SK-N-SH (cell line): Measurements from ENCODE around the gene SLC7A14. TPM values are rescaled to one million over a fixed set of nuclear protein-coding genes. Genes with fewer than 3 reads are reported as not detected.

Experiments used
- CTCF ChIA-PET: fragments of 300-600, 350-600 bp; formaldehyde crosslinking; extraction: SDS; loops from one replicate; lab custom pipeline; 2021; lab: Yijun Ruan, JAX
- POLR2A ChIA-PET: fragments of 350-600 bp; sonication (Branson Sonifier 250); formaldehyde crosslinking; extraction: SDS; loops from one replicate; lab custom pipeline; 2020; ENCODE audit warnings: antibody characterized with exemption, inconsistent platforms; lab: Yijun Ruan, JAX
- DNase-seq: peaks from one replicate; pipeline ENCODE4 v3.0.0; 2012
- H2AFZ ChIP-seq: fragments of 200-600 bp; sonication (generic); 2 replicates; pipeline ENCODE4 v1.8.1; 2016; ENCODE audit warnings: antibody characterized with exemption, mild to moderate bottlenecking, low read depth
- H3F3A ChIP-seq: fragments of 200-600 bp; sonication (generic); replicated peaks from 2 replicates; pipeline ENCODE3; 2016; ENCODE audit warnings: antibody characterized with exemption, mild to moderate bottlenecking; ENCODE audit not compliant: insufficient read depth
- H3K27ac ChIP-seq, 2 experiments: fragments of 200-500 bp in 1 of 2; fragments of 200-600 bp in 1 of 2; sonication (Bioruptor generic) in 1 of 2; sonication (generic), shearing (Covaris generic) in 1 of 2; 2 replicates each; pipeline versions ENCODE4 v1.5.1 to v1.6.1; 2014 to 2016; ENCODE audit warnings: low read depth in 2 of 2, inconsistent platforms in 1 of 2, low read length in 1 of 2, mild to moderate bottlenecking in 1 of 2, mixed read lengths in 1 of 2
- H3K27me3 ChIP-seq: fragments of 200-600 bp; sonication (generic), shearing (Covaris generic); 2 replicates; pipeline ENCODE4 v1.6.1; 2016; ENCODE audit warnings: mixed run types; ENCODE audit not compliant: insufficient read depth
- H3K36me3 ChIP-seq, 2 experiments: fragments of 200-500 bp in 1 of 2; fragments of 200-600 bp in 1 of 2; sonication (Bioruptor generic) in 1 of 2; sonication (generic) in 1 of 2; replicated peaks in 1 of 2; 2 replicates each; pipeline versions ENCODE3 to v1.5.1; 2014 to 2016; ENCODE audit warnings: low read length in 1 of 2, mild to moderate bottlenecking in 1 of 2; ENCODE audit not compliant: insufficient read depth in 2 of 2, control insufficient read depth in 1 of 2
- H3K4me1 ChIP-seq, 2 experiments: fragments of 200-500 bp in 1 of 2; fragments of 200-600 bp in 1 of 2; sonication (Bioruptor generic) in 1 of 2; sonication (generic), shearing (Covaris generic) in 1 of 2; 2 replicates each; pipeline versions ENCODE4 v1.5.1 to v1.6.1; 2014 to 2016; ENCODE audit warnings: low read depth in 1 of 2, low read length in 1 of 2, mixed run types in 1 of 2; ENCODE audit not compliant: insufficient read depth in 2 of 2, control insufficient read depth in 1 of 2
- H3K4me2 ChIP-seq: fragments of 200-600 bp; sonication (generic), shearing (Covaris generic); 2 replicates; pipeline ENCODE4 v1.6.1; 2017; ENCODE audit warnings: mixed run types
- H3K4me3 ChIP-seq, 2 experiments: fragments of 200-500 bp in 1 of 2; fragments of 200-600 bp in 1 of 2; sonication (Bioruptor generic) in 1 of 2; sonication (generic), shearing (Covaris generic) in 1 of 2; 2 replicates each; pipeline versions ENCODE4 v1.5.1 to v1.8.1; 2014 to 2016; ENCODE audit warnings: low read depth in 2 of 2, inconsistent platforms in 1 of 2, low read length in 1 of 2, mild to moderate bottlenecking in 1 of 2, mixed read lengths in 1 of 2, moderate library complexity in 1 of 2
- H3K79me2 ChIP-seq: fragments of 200-600 bp; sonication (generic); 2 replicates; pipeline ENCODE4 v1.8.1; 2017; ENCODE audit warnings: mild to moderate bottlenecking; ENCODE audit not compliant: insufficient read depth
- H3K9ac ChIP-seq: fragments of 200-600 bp; sonication (generic); 2 replicates; pipeline ENCODE4 v1.6.1; 2017; ENCODE audit warnings: mixed run types
- H3K9me2 ChIP-seq: fragments of 200-600 bp; sonication (generic); 2 replicates; pipeline ENCODE4 v1.6.1; 2017; ENCODE audit warnings: mixed run types
- H3K9me3 ChIP-seq: fragments of 200-600 bp; sonication (generic); 2 replicates; pipeline ENCODE4 v1.6.1; 2017; ENCODE audit warnings: mixed run types, mild to moderate bottlenecking, moderate library complexity
- H4K20me1 ChIP-seq: fragments of 200-600 bp; sonication (generic); 2 replicates; pipeline ENCODE4 v1.6.1; 2017; ENCODE audit warnings: mild to moderate bottlenecking, mixed run types; ENCODE audit not compliant: insufficient read depth
- CHD2 ChIP-seq: fragments of 150-350 bp; IDR thresholded peaks from 2 replicates; pipeline ENCODE4 v1.6.1; 2018; ENCODE audit warnings: low read length; ENCODE audit not compliant: partially characterized antibody
- ELF1 ChIP-seq: IDR thresholded peaks from 2 replicates; pipeline ENCODE4 v1.4.0; 2012
- EP300 ChIP-seq, 2 experiments: IDR thresholded peaks; 2 replicates each; pipeline versions ENCODE4 v1.4.0 to v1.6.1; 2012; ENCODE audit warnings: borderline replicate concordance in 1 of 2, low read depth in 1 of 2, low read length in 1 of 2
- EZH2phosphoT487 ChIP-seq: fragments of 200-600 bp; sonication (generic); IDR thresholded peaks from 2 replicates; pipeline ENCODE4 v1.6.1; 2017; ENCODE audit warnings: low read depth, mixed run types, mild to moderate bottlenecking, antibody characterized with exemption, moderate library complexity, borderline replicate concordance
- FOSL2 ChIP-seq: IDR thresholded peaks from 2 replicates; pipeline ENCODE4 v1.4.0; 2012; ENCODE audit warnings: low read depth, mild to moderate bottlenecking, moderate library complexity, borderline replicate concordance
- GABPA ChIP-seq: IDR thresholded peaks from 2 replicates; pipeline ENCODE4 v1.4.0; 2012; ENCODE audit warnings: low read depth, mild to moderate bottlenecking
- GATA2 ChIP-seq: sonication (generic); formaldehyde crosslinking; IDR thresholded peaks from 2 replicates; pipeline ENCODE4 v1.5.0; 2020; ENCODE audit warnings: mild to moderate bottlenecking, missing genetic modification reagents
- JUND ChIP-seq: IDR thresholded peaks from 2 replicates; pipeline ENCODE4 v1.4.0; 2012
- MEF2A ChIP-seq: IDR thresholded peaks from 2 replicates; pipeline ENCODE4 v1.4.0; 2012; ENCODE audit warnings: low read depth, borderline replicate concordance
- MXI1 ChIP-seq: IDR thresholded peaks from 2 replicates; pipeline ENCODE4 v1.6.1; 2012; ENCODE audit warnings: mild to moderate bottlenecking, low read depth, low read length, improper control_type of control experiment
- NRF1 ChIP-seq: IDR thresholded peaks from 2 replicates; pipeline ENCODE4 v1.6.1; 2012; ENCODE audit warnings: low read depth, mild to moderate bottlenecking, low read length
- PBX3 ChIP-seq: IDR thresholded peaks from 2 replicates; pipeline ENCODE4; 2012
- RAD21 ChIP-seq: IDR thresholded peaks from 2 replicates; pipeline ENCODE4 v1.6.1; 2012; ENCODE audit warnings: mild to moderate bottlenecking, low read length
- RFX5 ChIP-seq: IDR thresholded peaks from 2 replicates; pipeline ENCODE4 v1.6.1; 2012; ENCODE audit warnings: mild to moderate bottlenecking, improper control_type of control experiment, low read length
- RXRA ChIP-seq: IDR thresholded peaks from 2 replicates; pipeline ENCODE4 v1.4.0; 2012; ENCODE audit warnings: low read depth, mild to moderate bottlenecking, borderline replicate concordance
- SIN3A ChIP-seq: IDR thresholded peaks from 2 replicates; pipeline ENCODE4 v1.6.1; 2012; ENCODE audit warnings: low read depth, mild to moderate bottlenecking, low read length, moderate library complexity, borderline replicate concordance
- TAF1 ChIP-seq: IDR thresholded peaks from 2 replicates; pipeline ENCODE4 v1.6.1; 2012; ENCODE audit warnings: low read depth, mild to moderate bottlenecking, low read length, moderate library complexity, borderline replicate concordance
- ZBTB33 ChIP-seq: IDR thresholded peaks from 2 replicates; pipeline ENCODE4 v1.4.0; 2012; ENCODE audit warnings: low read depth, borderline replicate concordance
- WGBS: methylation state at CpG from one replicate; pipeline ENCODE4 v1.1.6; 2017; ENCODE audit warnings: low lambda C conversion rate; 5-methylcytosine and 5-hydroxymethylcytosine counted together
- polyA plus RNA-seq, 3 experiments: library from polyadenylated mRNA; depleted of rRNA; stranded (reverse); fragments of >200 nt; gene quantifications; 2 replicates each; pipeline ENCODE4 v1.2.3, GENCODE V29; 2012
- TF ChIP-seq, protein P1 (sequence below): IDR thresholded peaks from 2 replicates; pipeline ENCODE4 v1.6.1; 2012; ENCODE audit warnings: mild to moderate bottlenecking, low read depth, low read length, moderate library complexity
- TF ChIP-seq, protein P2 (sequence below): fragments of 150-350 bp; IDR thresholded peaks from 2 replicates; pipeline ENCODE4 v1.6.1; 2016; ENCODE audit warnings: mild to moderate bottlenecking, low read depth, low read length

SLC7A14 gene
- polyA plus RNA-seq, 1 of the 3 experiments (the other 2 are of a cell fraction): 2.5 TPM

DNA sequence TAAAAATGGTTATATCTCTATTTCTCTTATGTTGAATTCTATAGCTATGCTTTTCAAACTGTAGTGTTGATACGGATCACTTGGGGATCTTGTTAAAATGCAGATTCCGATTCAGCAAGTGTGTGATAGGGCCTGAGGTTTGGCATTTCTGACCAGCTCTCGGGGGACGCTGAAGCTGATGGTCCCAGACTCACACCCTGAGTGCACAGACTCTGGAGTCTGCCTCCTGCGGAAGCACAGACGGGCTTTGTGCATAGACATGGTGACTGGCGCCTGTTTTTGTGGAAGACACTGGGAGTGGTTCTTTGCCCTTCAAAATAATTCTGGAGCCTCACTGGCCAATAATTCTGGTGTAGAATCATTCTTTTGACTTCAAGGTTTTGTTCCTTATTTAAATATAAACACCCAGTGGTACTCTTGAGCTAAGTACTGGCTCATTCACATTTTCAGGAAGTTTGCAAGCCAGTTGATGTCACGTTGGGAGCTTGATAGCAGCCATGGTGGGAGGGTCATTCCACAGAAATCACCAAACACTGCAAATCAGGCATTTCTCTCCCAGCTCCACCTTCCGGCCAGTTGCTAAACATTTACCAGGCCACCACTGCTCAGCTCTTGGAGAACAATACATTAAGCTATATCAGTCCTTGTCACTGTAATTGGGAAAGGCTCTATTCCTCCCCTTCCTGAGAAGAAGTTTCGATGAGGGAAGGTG, 148.0 kb downstream of the SLC7A14 start (continued):
- TF ChIP-seq, protein P1, sequence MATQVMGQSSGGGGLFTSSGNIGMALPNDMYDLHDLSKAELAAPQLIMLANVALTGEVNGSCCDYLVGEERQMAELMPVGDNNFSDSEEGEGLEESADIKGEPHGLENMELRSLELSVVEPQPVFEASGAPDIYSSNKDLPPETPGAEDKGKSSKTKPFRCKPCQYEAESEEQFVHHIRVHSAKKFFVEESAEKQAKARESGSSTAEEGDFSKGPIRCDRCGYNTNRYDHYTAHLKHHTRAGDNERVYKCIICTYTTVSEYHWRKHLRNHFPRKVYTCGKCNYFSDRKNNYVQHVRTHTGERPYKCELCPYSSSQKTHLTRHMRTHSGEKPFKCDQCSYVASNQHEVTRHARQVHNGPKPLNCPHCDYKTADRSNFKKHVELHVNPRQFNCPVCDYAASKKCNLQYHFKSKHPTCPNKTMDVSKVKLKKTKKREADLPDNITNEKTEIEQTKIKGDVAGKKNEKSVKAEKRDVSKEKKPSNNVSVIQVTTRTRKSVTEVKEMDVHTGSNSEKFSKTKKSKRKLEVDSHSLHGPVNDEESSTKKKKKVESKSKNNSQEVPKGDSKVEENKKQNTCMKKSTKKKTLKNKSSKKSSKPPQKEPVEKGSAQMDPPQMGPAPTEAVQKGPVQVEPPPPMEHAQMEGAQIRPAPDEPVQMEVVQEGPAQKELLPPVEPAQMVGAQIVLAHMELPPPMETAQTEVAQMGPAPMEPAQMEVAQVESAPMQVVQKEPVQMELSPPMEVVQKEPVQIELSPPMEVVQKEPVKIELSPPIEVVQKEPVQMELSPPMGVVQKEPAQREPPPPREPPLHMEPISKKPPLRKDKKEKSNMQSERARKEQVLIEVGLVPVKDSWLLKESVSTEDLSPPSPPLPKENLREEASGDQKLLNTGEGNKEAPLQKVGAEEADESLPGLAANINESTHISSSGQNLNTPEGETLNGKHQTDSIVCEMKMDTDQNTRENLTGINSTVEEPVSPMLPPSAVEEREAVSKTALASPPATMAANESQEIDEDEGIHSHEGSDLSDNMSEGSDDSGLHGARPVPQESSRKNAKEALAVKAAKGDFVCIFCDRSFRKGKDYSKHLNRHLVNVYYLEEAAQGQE: no peak
- no peak for TF ChIP-seq GABPA
- no peak for TF ChIP-seq RXRA
- no peak for TF ChIP-seq SIN3A
- TF ChIP-seq, all 33 proteins: peak for 0

- 98% methylated on average over 4 of the region's 4 CpGs for WGBS
- no peaks in the 10 kb centered on the region for H3K36me3 ChIP-seq
- no peaks in the 10 kb centered on the region for H3K79me2 ChIP-seq
- no peak overlapping the region for H3K27ac ChIP-seq
- H3K9me3 ChIP-seq: no peaks in the 10 kb centered on the region
- ChIA-PET CTCF (no interaction called here), POLR2A (no interaction called here)
- no peak overlapping the region for H3K4me3 ChIP-seq
- H2AFZ ChIP-seq: no peak overlapping the region
- no peak overlapping the region for H3K9ac ChIP-seq
- H3K9me2 ChIP-seq: no peaks in the 10 kb centered on the region
- no peaks in the 10 kb centered on the region for H3K27me3 ChIP-seq
- DNase-seq: no peak
- no peak overlapping the region for H3K4me2 ChIP-seq
- H4K20me1 ChIP-seq: no peaks in the 10 kb centered on the region
- H3F3A ChIP-seq: peaks cover 3% of the 10 kb centered on the region
- TF ChIP-seq ELF1 (no peak), MEF2A (no peak), EZH2phosphoT487 (no peak), RFX5 (no peak), FOSL2 (no peak), GATA2 (CRISPR knock-in tag) (no peak), MXI1 (no peak), EP300 (IDR thresholded peaks at IDR 0.05; ENCODE audit: borderline replicate concordance in 1 of 2, low read depth in 1 of 2, low read length in 1 of 2) (no peak), PBX3 (no peak), CHD2 (no peak), NRF1 (no peak), RAD21 (no peak), GABPA (no peak), ZBTB33 (no peak), JUND (no peak), TAF1 (no peak)
- TF ChIP-seq, protein P2, sequence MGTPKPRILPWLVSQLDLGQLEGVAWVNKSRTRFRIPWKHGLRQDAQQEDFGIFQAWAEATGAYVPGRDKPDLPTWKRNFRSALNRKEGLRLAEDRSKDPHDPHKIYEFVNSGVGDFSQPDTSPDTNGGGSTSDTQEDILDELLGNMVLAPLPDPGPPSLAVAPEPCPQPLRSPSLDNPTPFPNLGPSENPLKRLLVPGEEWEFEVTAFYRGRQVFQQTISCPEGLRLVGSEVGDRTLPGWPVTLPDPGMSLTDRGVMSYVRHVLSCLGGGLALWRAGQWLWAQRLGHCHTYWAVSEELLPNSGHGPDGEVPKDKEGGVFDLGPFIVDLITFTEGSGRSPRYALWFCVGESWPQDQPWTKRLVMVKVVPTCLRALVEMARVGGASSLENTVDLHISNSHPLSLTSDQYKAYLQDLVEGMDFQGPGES: no peak
- no peaks in the 10 kb centered on the region; a peak in 1 of 4 replicates for H3K4me1 ChIP-seq
Measured at GRCh38 chr3:170437176-170437575, 148.7 kb downstream of the SLC7A14 start.
